ENCODE data around the gene MTFR1L. TPM values are rescaled to one million over a fixed set of nuclear protein-coding genes. Genes with fewer than 3 reads are reported as not detected.

Gene MTFR1L
- total RNA-seq, 1 donor: 55.2 TPM

GRCh38 chr1:25806418-25806817, 13.3 kb upstream of the MTFR1L start:
- DNase-seq (ENCODE audit: low read depth in 2 of 3, low spot score in 2 of 3): no peak

GRCh38 chr1:25807480-25808390, 12.0 kb upstream of the MTFR1L start:
- DNase-seq (ENCODE audit: low read depth in 2 of 3, low spot score in 2 of 3): no peak

- DNase-seq (ENCODE audit: low read depth in 2 of 3, low spot score in 2 of 3): no peak
Measured at GRCh38 chr1:25808481-25809244, 11.1 kb upstream of the MTFR1L start.

- DNase-seq (ENCODE audit: low read depth in 2 of 3, low spot score in 2 of 3): peak in 1 of 3 donors; percentile 27
Measured at GRCh38 chr1:25809283-25809926, 10.3 kb upstream of the MTFR1L start.

- DNase-seq (ENCODE audit: low read depth in 2 of 3, low spot score in 2 of 3): no peak
Measured at GRCh38 chr1:25809929-25810328, 9.8 kb upstream of the MTFR1L start.

GRCh38 chr1:25810341-25811299, 9.1 kb upstream of the MTFR1L start:
- DNase-seq (ENCODE audit: low read depth in 2 of 3, low spot score in 2 of 3): peak; percentile 54 to 68 (median 65)

GRCh38 chr1:25811384-25812082, 8.2 kb upstream of the MTFR1L start:
- no peak for DNase-seq (ENCODE audit: low read depth in 2 of 3, low spot score in 2 of 3)

- no peak for DNase-seq (ENCODE audit: low read depth in 2 of 3, low spot score in 2 of 3)
Measured at GRCh38 chr1:25813071-25813733, 6.6 kb upstream of the MTFR1L start.

- no peak for DNase-seq (ENCODE audit: low read depth in 2 of 3, low spot score in 2 of 3)
Measured at GRCh38 chr1:25813734-25814471, 5.9 kb upstream of the MTFR1L start.

GRCh38 chr1:25814549-25815087, 5.1 kb upstream of the MTFR1L start:
- DNase-seq (ENCODE audit: low read depth in 2 of 3, low spot score in 2 of 3): no peak

GRCh38 chr1:25815208-25816111, 4.3 kb upstream of the MTFR1L start:
- DNase-seq (ENCODE audit: low read depth in 2 of 3, low spot score in 2 of 3): no peak

GRCh38 chr1:25816112-25816718, 3.5 kb upstream of the MTFR1L start:
- no peak for DNase-seq (ENCODE audit: low read depth in 2 of 3, low spot score in 2 of 3)

GRCh38 chr1:25817840-25818501, 1.8 kb upstream of the MTFR1L start:
- DNase-seq (ENCODE audit: low read depth in 2 of 3, low spot score in 2 of 3): no peak

GRCh38 chr1:25818569-25818968, 1.2 kb upstream of the MTFR1L start:
- no peak for DNase-seq (ENCODE audit: low read depth in 2 of 3, low spot score in 2 of 3)

GRCh38 chr1:25820247-25821111, 725 bp downstream of the MTFR1L start:
- DNase-seq (ENCODE audit: low read depth in 2 of 3, low spot score in 2 of 3): peak in 2 of 3 donors; percentile 53 to 77

Measured in hematopoietic multipotent progenitor cell (in vitro differentiated cells).